GM18519 (cell line): ENCODE results near the gene MAST4.

Experiments
- ATAC-seq: cut with Tn5 transposase; IDR thresholded peaks from one replicate; pipeline ENCODE4 v1.9.1; 2021; ENCODE audit warnings: mild to moderate bottlenecking, moderate library complexity; ENCODE audit not compliant: unreplicated experiment, low FRiP score

MAST4 gene

DNA sequence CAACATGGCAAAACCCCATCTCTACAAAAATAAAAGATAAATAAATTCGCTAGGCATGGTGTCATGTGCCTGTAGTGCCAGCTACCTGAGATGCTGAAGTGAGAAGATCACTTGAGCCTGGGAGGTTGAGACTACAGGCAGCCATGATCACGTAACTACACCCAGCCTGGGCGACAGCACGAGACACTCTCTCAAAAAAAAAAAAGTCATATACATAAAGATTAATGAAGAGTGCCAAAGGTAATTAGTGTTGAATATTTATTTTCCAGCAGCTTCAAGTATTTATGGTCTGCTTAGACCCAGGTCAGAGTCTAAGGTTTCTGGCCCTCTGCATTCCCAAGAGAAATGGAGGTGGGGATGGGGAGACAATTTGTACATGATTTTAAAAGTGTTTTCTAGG is 432.7 kb downstream of the MAST4 start:
- ATAC-seq, result no peak

- no peak for ATAC-seq
Observed at GRCh38 chr5:67029481-67029880, 433.3 kb downstream of the MAST4 start.

DNA sequence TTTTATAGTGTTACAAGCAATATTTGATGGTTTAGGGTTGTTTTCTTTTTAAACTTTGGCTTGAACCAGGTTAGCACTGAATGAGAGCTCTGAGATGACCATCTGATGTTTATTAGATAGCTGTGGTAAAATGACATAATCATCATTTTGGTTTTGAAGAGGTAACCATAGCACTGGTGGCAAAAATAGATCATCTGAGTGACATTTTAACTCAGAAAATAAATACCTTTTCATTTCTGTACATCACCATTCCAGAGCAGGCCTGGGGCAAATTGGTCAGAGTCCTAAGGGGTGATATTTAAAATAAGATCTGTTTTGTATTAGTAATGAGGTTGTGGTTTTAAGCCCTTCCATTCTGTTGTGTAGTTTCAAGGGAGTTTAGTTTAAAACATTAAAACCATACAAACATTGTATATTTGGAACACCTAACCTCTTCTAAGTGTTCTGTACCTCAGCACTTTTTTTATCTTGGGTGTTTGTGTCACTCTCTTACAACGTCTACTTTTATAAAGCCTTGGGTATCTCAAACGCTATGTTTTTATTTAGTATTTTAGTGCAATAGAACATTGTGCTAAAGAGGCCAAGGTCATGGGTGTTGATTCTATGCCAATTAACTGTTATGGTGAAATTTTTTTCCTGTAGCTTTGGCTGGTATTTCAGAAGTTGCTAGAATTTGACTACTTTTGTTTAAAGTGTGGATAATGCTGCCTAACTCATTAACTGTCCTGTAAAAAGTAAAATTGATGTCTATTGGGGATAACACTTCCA is 434.3 kb downstream of the MAST4 start:
- no peak for ATAC-seq

- no peak for ATAC-seq
Observed at GRCh38 chr5:67031057-67031443, 434.9 kb downstream of the MAST4 start.

GRCh38 chr5:67031692-67032091 is 435.5 kb downstream of the MAST4 start:
- no peak for ATAC-seq

DNA sequence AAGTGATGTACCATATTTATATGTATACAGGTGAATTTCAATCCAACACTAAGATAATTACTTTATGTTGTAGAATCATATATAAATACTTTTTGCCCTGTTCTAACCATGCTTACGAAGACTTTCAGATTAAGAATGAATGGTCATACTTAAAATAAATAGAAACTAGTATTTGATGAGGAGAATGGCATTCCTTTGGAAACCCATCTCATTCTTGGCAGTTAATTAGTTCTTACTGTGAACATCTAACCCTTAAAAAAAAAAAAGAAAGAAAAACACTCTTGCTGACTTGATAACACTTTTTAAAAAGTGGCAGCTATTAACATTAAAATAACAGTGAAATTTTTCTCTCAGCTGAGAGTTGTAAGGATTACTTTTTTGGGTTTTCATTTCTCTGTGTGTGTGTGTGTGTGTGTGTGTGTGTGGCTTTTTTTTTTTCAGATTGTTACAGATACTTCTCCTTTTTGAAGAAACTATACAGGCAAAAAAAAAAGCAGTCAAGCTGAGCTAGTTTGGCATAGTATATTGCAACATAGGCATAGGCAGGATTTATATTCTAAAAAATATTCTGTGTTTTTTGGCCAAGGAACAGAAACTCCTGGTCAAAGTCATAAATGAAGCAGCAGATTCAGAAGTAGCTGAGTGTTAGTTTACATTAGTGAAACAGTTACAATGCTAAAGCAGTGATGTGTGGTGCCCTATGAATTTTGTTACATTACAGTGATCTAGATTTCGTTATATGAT is 436.9 kb downstream of the MAST4 start:
- ATAC-seq, result no peak

DNA sequence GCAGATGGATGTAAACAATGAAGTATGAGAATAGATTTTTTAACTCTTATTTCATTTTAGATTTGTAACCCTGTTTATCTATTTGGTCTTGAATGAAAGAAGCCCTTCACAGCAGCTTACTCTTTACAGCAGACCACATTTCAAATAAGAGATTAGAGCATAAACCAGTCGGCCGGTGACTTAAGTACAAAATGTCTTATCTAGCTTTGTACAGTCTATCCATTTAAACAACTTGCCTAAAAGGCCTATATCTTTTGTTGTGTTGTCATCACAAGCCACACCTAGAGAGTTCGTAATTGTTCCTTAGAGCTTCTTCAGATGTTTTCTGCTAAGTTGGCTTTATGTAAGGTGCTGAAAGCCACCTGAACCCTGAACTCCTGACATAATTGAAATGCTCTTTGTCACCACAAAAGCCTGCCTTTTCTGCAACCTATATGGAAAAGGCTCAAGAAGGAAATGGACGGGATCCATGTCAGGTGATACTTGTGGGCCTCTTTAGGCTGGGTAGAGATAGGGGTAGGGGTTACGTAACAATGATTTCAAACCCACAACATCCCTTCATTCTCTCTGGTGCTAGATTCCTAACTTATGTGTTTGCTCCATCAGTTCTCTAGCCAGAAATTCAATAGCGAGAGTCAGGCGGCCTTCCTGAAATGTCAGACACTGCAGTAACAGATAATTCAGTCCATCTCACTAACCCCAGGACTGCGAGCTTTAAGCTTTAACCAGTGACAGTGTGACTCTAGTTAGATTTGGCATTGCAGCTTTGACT is 437.9 kb downstream of the MAST4 start:
- ATAC-seq, result no peak

DNA sequence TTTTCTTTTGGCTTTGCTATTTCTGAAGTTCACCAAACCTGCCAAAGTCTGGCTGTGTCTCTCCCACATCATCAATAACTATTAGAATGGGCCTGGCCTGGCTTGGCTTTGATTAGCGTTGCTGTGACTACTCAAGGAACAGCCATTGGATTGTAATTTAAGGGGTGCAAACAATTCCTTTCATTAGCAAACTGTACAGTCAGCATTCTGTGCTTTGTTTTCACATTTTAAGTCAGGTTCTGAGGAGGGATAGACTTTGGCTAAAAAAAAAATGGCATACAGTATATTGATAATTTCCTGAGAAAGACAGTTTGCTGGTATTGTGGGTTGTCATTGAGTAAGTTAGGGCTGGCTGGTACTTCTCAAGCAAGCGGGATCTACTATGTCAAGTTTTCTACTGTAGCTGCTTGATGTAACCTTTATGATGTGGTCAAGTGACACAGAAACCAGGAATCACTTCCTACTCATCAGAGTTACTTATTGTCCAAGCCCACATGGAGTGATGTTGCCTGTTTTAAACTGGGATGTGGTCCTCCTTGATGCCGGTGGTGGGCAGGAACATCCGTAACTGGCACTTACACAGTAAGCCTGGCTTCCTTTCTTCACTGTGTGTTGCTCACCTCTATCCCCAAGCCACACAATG is 439.0 kb downstream of the MAST4 start:
- no peak for ATAC-seq

- no peak for ATAC-seq
Observed at GRCh38 chr5:67037171-67037570, 441.0 kb downstream of the MAST4 start.

GRCh38 chr5:67038817-67039603 is 442.8 kb downstream of the MAST4 start:
- ATAC-seq, result no peak

- no peak for ATAC-seq
Observed at GRCh38 chr5:67042176-67043003, 446.2 kb downstream of the MAST4 start.

DNA sequence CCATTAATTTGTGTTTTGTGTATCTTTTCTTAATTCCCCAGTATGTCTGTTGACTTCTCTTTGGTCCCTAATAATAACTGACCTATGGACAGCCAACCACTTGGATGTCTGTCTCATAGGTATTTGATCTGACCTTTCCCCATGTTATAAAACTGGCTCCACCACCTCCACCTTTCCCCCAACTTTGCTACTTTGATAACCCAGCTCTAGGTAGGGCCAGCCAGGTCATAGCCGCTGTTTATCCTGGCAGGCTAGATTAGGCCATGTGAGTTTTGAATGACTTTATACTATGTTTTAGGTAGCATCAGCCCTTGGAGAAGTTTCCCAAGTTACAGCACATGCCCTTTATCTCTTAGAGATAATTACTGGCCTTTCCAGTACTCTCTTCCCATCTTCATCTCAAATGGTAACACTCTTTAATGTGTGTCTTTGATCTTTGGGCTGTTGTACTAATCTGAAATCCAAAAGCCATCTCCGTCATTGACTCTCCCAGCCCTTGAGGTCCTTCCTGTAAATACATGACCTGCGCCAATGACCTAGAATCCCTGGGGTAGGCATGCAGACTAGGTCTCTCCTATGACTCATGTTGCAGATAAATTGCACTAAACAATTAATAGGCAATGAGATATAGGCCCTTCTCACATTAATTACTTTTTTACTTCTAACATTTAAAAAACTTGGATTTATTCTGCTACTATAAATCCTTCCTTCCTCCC is 447.8 kb downstream of the MAST4 start:
- no peak for ATAC-seq

GRCh38 chr5:67045816-67046740 is 449.9 kb downstream of the MAST4 start:
- no peak for ATAC-seq

DNA sequence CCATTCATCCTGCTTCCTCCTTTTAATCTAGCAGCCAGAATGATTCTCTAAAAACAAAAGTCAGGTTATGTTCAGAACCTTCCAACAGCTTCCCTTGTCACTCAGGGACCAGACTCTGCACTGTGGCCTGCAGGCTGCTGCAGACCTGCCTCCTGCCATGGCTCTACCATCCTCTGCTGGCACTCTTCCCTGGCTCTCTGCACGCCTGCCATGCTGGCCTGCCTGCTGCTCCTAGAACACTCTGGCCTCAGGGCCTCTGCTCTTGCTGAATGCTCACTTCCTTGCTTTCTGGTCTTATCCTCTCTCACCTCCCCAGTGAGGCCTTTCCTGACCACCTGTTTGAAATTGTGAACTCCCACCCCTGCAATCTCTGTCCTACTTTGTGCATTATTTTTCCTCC is 451.0 kb downstream of the MAST4 start:
- no peak for ATAC-seq

- no peak for ATAC-seq
Observed at GRCh38 chr5:67047616-67048015, 451.4 kb downstream of the MAST4 start.

- no peak for ATAC-seq
Observed at GRCh38 chr5:67050125-67050524, 453.9 kb downstream of the MAST4 start.

GRCh38 chr5:67050635-67051034 is 454.4 kb downstream of the MAST4 start:
- ATAC-seq, result no peak

DNA sequence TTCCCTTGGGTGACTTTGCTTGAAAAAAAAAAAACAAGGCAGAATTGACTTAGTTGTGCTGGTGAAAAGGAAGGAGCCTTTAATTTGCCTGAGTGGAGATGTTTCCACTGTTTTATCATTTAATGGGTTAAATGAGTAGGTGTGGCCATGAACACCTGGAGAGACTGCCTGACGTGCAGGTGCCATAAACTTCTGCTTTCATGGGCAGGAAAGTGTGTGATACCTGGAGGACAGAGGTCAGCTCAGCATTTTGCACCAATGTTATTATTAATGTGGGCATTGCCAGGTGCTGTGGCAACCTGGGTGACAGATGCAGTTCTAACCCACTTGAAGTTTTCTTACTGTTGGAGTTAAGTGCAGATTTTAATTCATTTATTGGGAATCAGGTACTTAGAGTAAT is 455.0 kb downstream of the MAST4 start:
- no peak for ATAC-seq
